Measurements from ENCODE around the gene VSTM4.

GRCh38 chr10:49005270-49005669 is 110.1 kb downstream of the VSTM4 start:
- no peak for TF ChIP-seq REST (IDR thresholded peaks at IDR 0.05; ENCODE audit: unreplicated experiment)
- TF ChIP-seq, protein P1, sequence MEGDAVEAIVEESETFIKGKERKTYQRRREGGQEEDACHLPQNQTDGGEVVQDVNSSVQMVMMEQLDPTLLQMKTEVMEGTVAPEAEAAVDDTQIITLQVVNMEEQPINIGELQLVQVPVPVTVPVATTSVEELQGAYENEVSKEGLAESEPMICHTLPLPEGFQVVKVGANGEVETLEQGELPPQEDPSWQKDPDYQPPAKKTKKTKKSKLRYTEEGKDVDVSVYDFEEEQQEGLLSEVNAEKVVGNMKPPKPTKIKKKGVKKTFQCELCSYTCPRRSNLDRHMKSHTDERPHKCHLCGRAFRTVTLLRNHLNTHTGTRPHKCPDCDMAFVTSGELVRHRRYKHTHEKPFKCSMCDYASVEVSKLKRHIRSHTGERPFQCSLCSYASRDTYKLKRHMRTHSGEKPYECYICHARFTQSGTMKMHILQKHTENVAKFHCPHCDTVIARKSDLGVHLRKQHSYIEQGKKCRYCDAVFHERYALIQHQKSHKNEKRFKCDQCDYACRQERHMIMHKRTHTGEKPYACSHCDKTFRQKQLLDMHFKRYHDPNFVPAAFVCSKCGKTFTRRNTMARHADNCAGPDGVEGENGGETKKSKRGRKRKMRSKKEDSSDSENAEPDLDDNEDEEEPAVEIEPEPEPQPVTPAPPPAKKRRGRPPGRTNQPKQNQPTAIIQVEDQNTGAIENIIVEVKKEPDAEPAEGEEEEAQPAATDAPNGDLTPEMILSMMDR (conservative IDR thresholded peaks at IDR 0.05; ENCODE audit: low read depth in 2 of 2), result no peak
- no peak for TF ChIP-seq ZNF114 (CRISPR knock-in tag; IDR thresholded peaks at IDR 0.05)

All from GM23338 (cell line).